ENCODE measurements around the gene IMMP2L. TPM values are rescaled to one million over a fixed set of nuclear protein-coding genes. Genes with fewer than 3 reads are reported as not detected.

IMMP2L gene
- total RNA-seq, 1 donor from 2014 or later, result 19.0 TPM

DNA sequence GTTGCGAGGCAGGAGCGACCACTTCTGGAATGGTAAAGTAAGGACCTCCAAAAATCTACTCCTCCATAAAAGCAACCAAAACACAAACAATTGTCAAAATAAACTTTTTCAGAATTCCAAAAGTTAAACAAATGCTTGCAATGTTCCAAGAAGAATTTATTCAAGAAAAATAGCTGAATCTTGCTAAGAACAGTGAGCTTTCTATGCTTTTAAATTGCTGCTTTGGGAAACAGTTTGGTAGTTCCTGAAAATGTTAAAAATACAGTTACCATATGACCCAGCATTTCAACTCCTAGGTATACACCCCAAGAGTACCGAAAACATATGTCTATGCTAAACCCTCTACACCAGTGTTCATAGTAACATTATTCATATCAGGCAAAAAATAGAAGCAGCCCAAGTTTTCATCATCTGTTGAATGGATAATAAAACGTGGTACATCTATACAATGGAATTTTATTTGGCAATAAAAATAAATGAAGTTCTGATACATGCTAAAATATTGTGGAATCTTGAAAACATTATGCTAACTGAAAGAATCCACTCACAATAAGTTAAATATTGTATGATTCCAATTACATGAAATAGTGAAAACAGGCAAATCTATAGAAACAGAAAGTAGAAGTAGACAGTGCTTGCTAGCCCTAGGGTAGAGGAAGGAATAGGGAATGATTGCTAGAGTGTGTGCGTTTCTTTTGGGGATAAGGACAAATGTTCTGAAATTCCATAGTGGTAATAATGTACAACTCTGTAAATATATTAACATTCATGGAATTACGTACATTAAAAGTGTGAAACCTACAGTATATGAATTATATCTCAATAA is 414.4 kb downstream of the IMMP2L start:
- no peak overlapping the region for H3K4me3 ChIP-seq (ENCODE audit: low read depth, low read length)
- no peaks in the 10 kb centered on the region for H3K27me3 ChIP-seq (ENCODE audit: control insufficient read depth, insufficient read depth, low read length)
- no peak for FAIRE-seq
- DNase-seq (ENCODE audit: low read depth), result no peak
- TF ChIP-seq, protein P1, sequence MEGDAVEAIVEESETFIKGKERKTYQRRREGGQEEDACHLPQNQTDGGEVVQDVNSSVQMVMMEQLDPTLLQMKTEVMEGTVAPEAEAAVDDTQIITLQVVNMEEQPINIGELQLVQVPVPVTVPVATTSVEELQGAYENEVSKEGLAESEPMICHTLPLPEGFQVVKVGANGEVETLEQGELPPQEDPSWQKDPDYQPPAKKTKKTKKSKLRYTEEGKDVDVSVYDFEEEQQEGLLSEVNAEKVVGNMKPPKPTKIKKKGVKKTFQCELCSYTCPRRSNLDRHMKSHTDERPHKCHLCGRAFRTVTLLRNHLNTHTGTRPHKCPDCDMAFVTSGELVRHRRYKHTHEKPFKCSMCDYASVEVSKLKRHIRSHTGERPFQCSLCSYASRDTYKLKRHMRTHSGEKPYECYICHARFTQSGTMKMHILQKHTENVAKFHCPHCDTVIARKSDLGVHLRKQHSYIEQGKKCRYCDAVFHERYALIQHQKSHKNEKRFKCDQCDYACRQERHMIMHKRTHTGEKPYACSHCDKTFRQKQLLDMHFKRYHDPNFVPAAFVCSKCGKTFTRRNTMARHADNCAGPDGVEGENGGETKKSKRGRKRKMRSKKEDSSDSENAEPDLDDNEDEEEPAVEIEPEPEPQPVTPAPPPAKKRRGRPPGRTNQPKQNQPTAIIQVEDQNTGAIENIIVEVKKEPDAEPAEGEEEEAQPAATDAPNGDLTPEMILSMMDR (IDR thresholded peaks at IDR 0.05; ENCODE audit: insufficient read depth, low read length, severe bottlenecking), result no peak
- no peaks in the 10 kb centered on the region for H3K36me3 ChIP-seq (ENCODE audit: control insufficient read depth, insufficient read depth, low read length)

DNA sequence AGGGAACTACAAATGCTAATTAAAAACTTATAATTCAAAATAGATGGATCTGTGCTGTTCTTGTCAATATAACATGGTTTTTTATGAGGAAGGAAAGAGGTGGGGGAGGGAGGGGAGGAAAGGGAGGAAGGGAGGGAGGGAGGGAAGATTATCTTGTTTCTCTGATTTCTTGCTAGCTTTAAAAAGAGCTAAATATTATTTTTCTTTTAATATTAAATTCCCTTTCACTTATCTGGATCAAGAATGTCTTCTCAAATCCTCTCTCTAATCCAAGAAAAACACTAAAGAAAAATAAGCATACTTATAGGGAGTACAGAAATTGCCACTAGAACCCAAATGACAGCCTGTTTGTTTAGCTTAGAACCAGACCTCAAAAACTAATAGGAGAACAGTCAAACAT is 416.2 kb downstream of the IMMP2L start:
- Histone ChIP-seq H3K4me3 (ENCODE audit: low read depth, low read length) (no peak overlapping the region), H3K36me3 (ENCODE audit: control insufficient read depth, insufficient read depth, low read length) (no peaks in the 10 kb centered on the region), H3K27me3 (ENCODE audit: control insufficient read depth, insufficient read depth, low read length) (no peaks in the 10 kb centered on the region)
- TF ChIP-seq, protein P1 (IDR thresholded peaks at IDR 0.05; ENCODE audit: insufficient read depth, low read length, severe bottlenecking), result no peak
- no peak for DNase-seq (ENCODE audit: low read depth)
- no peak for FAIRE-seq

DNA sequence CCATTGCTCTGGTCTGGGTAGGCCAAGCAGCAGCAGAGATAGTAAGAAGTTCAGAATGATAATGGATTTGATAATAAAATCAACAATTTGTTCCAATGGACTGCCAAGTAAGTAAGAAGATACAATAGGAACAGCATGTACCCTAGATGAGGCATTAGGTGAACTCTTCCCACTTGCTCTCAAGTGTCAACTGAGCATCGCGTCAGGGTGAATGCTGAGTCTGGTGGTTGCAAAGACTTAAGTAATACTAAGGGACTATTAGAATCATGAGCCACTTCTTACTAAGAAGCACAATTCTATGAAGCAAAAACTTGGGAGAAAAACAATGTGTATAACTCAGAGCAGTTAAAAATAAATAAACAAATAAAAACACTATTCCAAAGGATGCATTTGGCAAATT is 416.8 kb downstream of the IMMP2L start:
- H3K27me3 ChIP-seq (ENCODE audit: control insufficient read depth, insufficient read depth, low read length), result no peaks in the 10 kb centered on the region
- TF ChIP-seq, protein P1 (IDR thresholded peaks at IDR 0.05; ENCODE audit: insufficient read depth, low read length, severe bottlenecking), result no peak
- FAIRE-seq (no peak), DNase-seq (ENCODE audit: low read depth) (no peak)
- H3K36me3 ChIP-seq (ENCODE audit: control insufficient read depth, insufficient read depth, low read length), result no peaks in the 10 kb centered on the region
- H3K4me3 ChIP-seq (ENCODE audit: low read depth, low read length), result no peak overlapping the region

DNA sequence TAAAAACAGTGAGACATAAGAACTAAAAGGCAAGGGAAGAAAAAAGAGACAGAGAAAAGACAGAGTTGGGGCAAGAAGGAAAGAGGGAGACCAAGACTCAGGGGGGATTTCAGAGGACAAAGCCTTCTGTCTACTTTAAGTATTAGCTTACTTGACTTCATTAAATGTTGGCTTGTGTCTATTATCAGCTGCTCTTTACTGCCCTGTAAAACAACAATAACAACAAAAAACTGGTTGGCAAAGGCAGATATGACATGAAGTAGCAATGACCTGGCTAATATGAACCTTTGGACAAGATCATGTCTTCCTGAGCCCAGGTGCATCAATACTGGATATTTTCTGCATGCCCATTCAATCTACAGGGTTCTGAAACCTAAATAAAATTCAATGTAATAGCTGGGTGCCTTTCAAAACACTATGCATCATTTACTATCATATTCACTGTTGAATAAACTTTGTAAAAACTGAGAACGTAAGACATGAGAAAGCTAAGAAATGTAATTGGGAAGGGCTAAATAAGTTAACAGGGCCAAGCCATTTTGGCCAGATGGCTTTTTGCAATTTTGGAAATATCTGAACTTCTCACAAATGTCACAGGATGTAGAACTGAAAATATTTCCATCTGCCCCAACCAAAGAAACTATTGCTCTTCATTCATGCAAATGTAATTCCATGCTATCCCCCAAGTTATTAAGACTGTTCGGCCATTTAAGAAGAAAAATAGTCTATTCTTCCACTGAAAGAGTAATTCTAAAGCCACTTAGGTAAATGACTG is 422.0 kb downstream of the IMMP2L start:
- Histone ChIP-seq H3K4me3 (ENCODE audit: low read depth, low read length) (no peak overlapping the region), H3K27me3 (ENCODE audit: control insufficient read depth, insufficient read depth, low read length) (no peaks in the 10 kb centered on the region), H3K36me3 (ENCODE audit: control insufficient read depth, insufficient read depth, low read length) (no peaks in the 10 kb centered on the region)
- DNase-seq (ENCODE audit: low read depth), result no peak
- TF ChIP-seq, protein P1 (IDR thresholded peaks at IDR 0.05; ENCODE audit: insufficient read depth, low read length, severe bottlenecking), result no peak
- FAIRE-seq, result no peak

DNA sequence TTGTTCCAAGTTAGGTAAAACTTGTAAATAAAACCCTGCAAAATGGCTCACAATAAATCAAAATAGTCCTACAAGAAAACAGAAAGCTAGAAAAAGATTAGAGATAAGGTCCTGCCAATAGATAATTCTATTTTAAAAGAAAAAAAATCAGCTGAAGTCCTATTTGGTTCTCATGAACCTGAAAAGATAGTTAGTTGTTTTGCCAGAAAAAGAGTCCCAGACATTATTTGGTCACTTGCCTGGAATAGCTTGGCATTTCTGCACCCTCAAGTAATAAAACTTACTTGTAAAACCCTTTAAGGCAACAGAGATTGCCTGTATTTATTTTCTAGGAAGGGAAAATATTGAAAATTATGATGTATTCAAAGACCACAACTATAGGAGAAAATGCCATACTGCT is 423.7 kb downstream of the IMMP2L start:
- no peak for FAIRE-seq
- H3K36me3 ChIP-seq (ENCODE audit: control insufficient read depth, insufficient read depth, low read length), result no peaks in the 10 kb centered on the region
- TF ChIP-seq, protein P1 (IDR thresholded peaks at IDR 0.05; ENCODE audit: insufficient read depth, low read length, severe bottlenecking), result no peak
- H3K4me3 ChIP-seq (ENCODE audit: low read depth, low read length), result no peak overlapping the region
- no peak for DNase-seq (ENCODE audit: low read depth)
- no peaks in the 10 kb centered on the region for H3K27me3 ChIP-seq (ENCODE audit: control insufficient read depth, insufficient read depth, low read length)
